ENCODE measurements around the gene ERICH4. TPM values are rescaled to one million over a fixed set of nuclear protein-coding genes. Genes with fewer than 3 reads are reported as not detected.

The ERICH4 gene
- not detected for total RNA-seq

GRCh38 chr19:41442473-41443355 is at the start of gene ERICH4:
ERICH4 (plus strand) TSS chr19:41443156; CDS start chr19:41443170, 14 bp downstream.
- ChIA-PET CTCF (no interaction called here), POLR2A (interaction anchor here (1.1 kb wide), 1 partner anchor 126 kb away, joined by 3 read pairs; no protein-coding TSS in a partner anchor)
- Mint-ChIP-seq H3K9me3 (no peaks in the 10 kb centered on the region), H3K27ac (no peak within 1 kb of the TSS), H3K36me3 (ENCODE audit: low read depth) (peaks cover 1% of the 10 kb centered on the region), H3K4me3 (no peak within 1 kb of the TSS), H3K4me1 (peaks cover 14% of the 10 kb centered on the region), H3K27me3 (peaks cover 11% of the 10 kb centered on the region)
- no peak for DNase-seq

GRCh38 chr19:41395355-41395754 is 47.6 kb upstream of the ERICH4 start:
- ChIA-PET POLR2A (interaction anchor here (1.0 kb wide), 1 partner anchor 9 kb away, joined by 3 read pairs; no protein-coding TSS in a partner anchor), CTCF (no interaction called here)
- H3K4me3 Mint-ChIP-seq, result no peak overlapping the region
- peaks cover 8% of the 10 kb centered on the region for H3K36me3 Mint-ChIP-seq (ENCODE audit: low read depth)
- no peak for DNase-seq
- H3K9me3 Mint-ChIP-seq, result no peaks in the 10 kb centered on the region
- H3K27ac Mint-ChIP-seq, result no peak overlapping the region
- peaks cover 41% of the 10 kb centered on the region for H3K4me1 Mint-ChIP-seq
- H3K27me3 Mint-ChIP-seq, result no peaks in the 10 kb centered on the region

- Mint-ChIP-seq H3K9me3 (no peaks in the 10 kb centered on the region), H3K4me3 (peak within 1 kb of the TSS; percentile 94), H3K36me3 (ENCODE audit: low read depth) (peaks cover 4% of the 10 kb centered on the region), H3K27ac (peak within 1 kb of the TSS; percentile 93), H3K27me3 (no peaks in the 10 kb centered on the region), H3K4me1 (peaks cover 42% of the 10 kb centered on the region)
- CTCF ChIA-PET, result interaction anchor here (0.9 kb wide), 1 partner anchor 32 kb away, joined by 3 read pairs; no protein-coding TSS in a partner anchor
- DNase-seq, result peak; percentile 99
- POLR2A ChIA-PET, result interaction anchor here (1.3 to 3.2 kb wide), 2 partner anchors 9 to 34 kb away, joined by 3 to 9 read pairs; partner anchors contain the start of gene B9D2
Observed at GRCh38 chr19:41397086-41398049, 45.6 kb upstream of the ERICH4 start, which contains the start of the genes BCKDHA and EXOSC5. BCKDHA (plus strand) TSS chr19:41397818; CDS start chr19:41397828, 10 bp downstream. EXOSC5 (minus strand) TSS chr19:41397359; CDS start chr19:41397328, 31 bp downstream.

GRCh38 chr19:41398050-41398418 is 44.9 kb upstream of the ERICH4 start:
- no peaks in the 10 kb centered on the region for H3K9me3 Mint-ChIP-seq
- peaks cover 4% of the 10 kb centered on the region for H3K36me3 Mint-ChIP-seq (ENCODE audit: low read depth)
- peak overlapping the region; percentile 94 for H3K4me3 Mint-ChIP-seq
- H3K27ac Mint-ChIP-seq, result peak overlapping the region; percentile 93
- H3K27me3 Mint-ChIP-seq, result no peaks in the 10 kb centered on the region
- peaks cover 42% of the 10 kb centered on the region for H3K4me1 Mint-ChIP-seq
- ChIA-PET POLR2A (interaction anchor here (0.6 to 3.2 kb wide), 6 partner anchors 8 to 1207 kb away, joined by 3 to 9 read pairs (median 4); partner anchors contain the start of gene B9D2), CTCF (no interaction called here)
- no peak for DNase-seq

- H3K27ac Mint-ChIP-seq, result no peak overlapping the region
- H3K4me1 Mint-ChIP-seq, result peaks cover 42% of the 10 kb centered on the region
- ChIA-PET POLR2A (interaction anchor here (0.6 to 3.2 kb wide), 8 partner anchors 8 to 1208 kb away, joined by 3 to 9 read pairs (median 3); partner anchors contain the start of genes B9D2 and DMAC2), CTCF (interaction anchor here (0.6 kb wide), 1 partner anchor 18 kb away, joined by 3 read pairs; no protein-coding TSS in a partner anchor)
- no peaks in the 10 kb centered on the region for H3K27me3 Mint-ChIP-seq
- DNase-seq, result no peak
- H3K4me3 Mint-ChIP-seq, result peak overlapping the region; percentile 94
- peaks cover 4% of the 10 kb centered on the region for H3K36me3 Mint-ChIP-seq (ENCODE audit: low read depth)
- H3K9me3 Mint-ChIP-seq, result no peaks in the 10 kb centered on the region
Observed at GRCh38 chr19:41398598-41398997, 44.4 kb upstream of the ERICH4 start.

GRCh38 chr19:41399091-41399490 is 43.9 kb upstream of the ERICH4 start:
- Mint-ChIP-seq H3K27ac (no peak overlapping the region), H3K9me3 (no peaks in the 10 kb centered on the region), H3K4me3 (peak overlapping the region; percentile 94), H3K4me1 (peaks cover 42% of the 10 kb centered on the region), H3K36me3 (ENCODE audit: low read depth) (peaks cover 4% of the 10 kb centered on the region), H3K27me3 (no peaks in the 10 kb centered on the region)
- no peak for DNase-seq
- CTCF ChIA-PET, result interaction anchor here (0.6 kb wide), 1 partner anchor 18 kb away, joined by 3 read pairs; no protein-coding TSS in a partner anchor
- POLR2A ChIA-PET, result interaction anchor here (0.7 to 3.2 kb wide), 6 partner anchors 7 to 41 kb away, joined by 3 to 9 read pairs (median 3); partner anchors contain the start of genes B9D2 and DMAC2

GRCh38 chr19:41399525-41399924 is 43.4 kb upstream of the ERICH4 start:
- no peak for DNase-seq
- H3K36me3 Mint-ChIP-seq (ENCODE audit: low read depth), result peaks cover 4% of the 10 kb centered on the region
- H3K27me3 Mint-ChIP-seq, result no peaks in the 10 kb centered on the region
- ChIA-PET CTCF (no interaction called here), POLR2A (interaction anchor here (1.0 to 3.2 kb wide), 2 partner anchors 36 to 40 kb away, joined by 3 to 9 read pairs; partner anchors contain the start of genes B9D2 and DMAC2)
- peaks cover 42% of the 10 kb centered on the region for H3K4me1 Mint-ChIP-seq
- no peaks in the 10 kb centered on the region for H3K9me3 Mint-ChIP-seq
- no peak overlapping the region for H3K27ac Mint-ChIP-seq
- peak overlapping the region; percentile 41 for H3K4me3 Mint-ChIP-seq

- Mint-ChIP-seq H3K36me3 (ENCODE audit: low read depth) (peaks cover 4% of the 10 kb centered on the region), H3K4me3 (no peak overlapping the region), H3K9me3 (no peaks in the 10 kb centered on the region), H3K27ac (no peak overlapping the region), H3K27me3 (no peaks in the 10 kb centered on the region), H3K4me1 (peaks cover 30% of the 10 kb centered on the region)
- CTCF ChIA-PET, result no interaction called here
- POLR2A ChIA-PET, result no interaction called here
- DNase-seq, result no peak
Observed at GRCh38 chr19:41401483-41401882, 41.5 kb upstream of the ERICH4 start.

- peaks cover 4% of the 10 kb centered on the region for H3K36me3 Mint-ChIP-seq (ENCODE audit: low read depth)
- ChIA-PET POLR2A (no interaction called here), CTCF (no interaction called here)
- peaks cover 25% of the 10 kb centered on the region for H3K4me1 Mint-ChIP-seq
- DNase-seq, result no peak
- no peaks in the 10 kb centered on the region for H3K9me3 Mint-ChIP-seq
- H3K27ac Mint-ChIP-seq, result no peak overlapping the region
- no peaks in the 10 kb centered on the region for H3K27me3 Mint-ChIP-seq
- no peak overlapping the region for H3K4me3 Mint-ChIP-seq
Observed at GRCh38 chr19:41402010-41402409, 40.9 kb upstream of the ERICH4 start.

GRCh38 chr19:41403181-41403970 is 39.6 kb upstream of the ERICH4 start:
- CTCF ChIA-PET, result no interaction called here
- H3K36me3 Mint-ChIP-seq (ENCODE audit: low read depth), result peaks cover 4% of the 10 kb centered on the region
- no peak overlapping the region for H3K27ac Mint-ChIP-seq

GRCh38 chr19:41405776-41406175 is 37.2 kb upstream of the ERICH4 start:
- Mint-ChIP-seq H3K4me1 (peaks cover 11% of the 10 kb centered on the region), H3K27ac (no peak overlapping the region), H3K27me3 (no peaks in the 10 kb centered on the region), H3K4me3 (no peak overlapping the region), H3K9me3 (no peaks in the 10 kb centered on the region), H3K36me3 (ENCODE audit: low read depth) (peaks cover 7% of the 10 kb centered on the region)
- DNase-seq, result no peak
- ChIA-PET CTCF (interaction anchor here (1.2 kb wide), 1 partner anchor 33 kb away, joined by 4 read pairs; no protein-coding TSS in a partner anchor), POLR2A (interaction anchor here (1.5 kb wide), 1 partner anchor 7 kb away, joined by 3 read pairs; no protein-coding TSS in a partner anchor)

More at GRCh38 chr19:41403181-41403970, 39.6 kb upstream of the ERICH4 start:
- no peak overlapping the region for H3K4me3 Mint-ChIP-seq
- H3K9me3 Mint-ChIP-seq, result no peaks in the 10 kb centered on the region
- peaks cover 15% of the 10 kb centered on the region for H3K4me1 Mint-ChIP-seq
- no peak for DNase-seq
- no peaks in the 10 kb centered on the region for H3K27me3 Mint-ChIP-seq
- POLR2A ChIA-PET, result no interaction called here
